ENCODE data around the gene ZFYVE21.
"Not testable (repeated sequence)": the region's sequence is repeated elsewhere in the genome, so short reads cannot be mapped to it uniquely, and the experiment has no call there.

ZFYVE21 gene

GRCh38 chr14:103715052-103716000 lies at the start of gene ZFYVE21, which contains the start of gene XRCC3:
Gene ZFYVE21, plus strand, starts transcription at chr14:103715810. Its CDS starts 32 bp downstream, at chr14:103715842.
Gene XRCC3, minus strand, starts transcription at chr14:103715451. Its CDS starts 4,364 bp downstream, at chr14:103711087.
- peak; percentile 97 to 100 (median 99) for DNase-seq

- no peak for DNase-seq
These were observed 47.9 kb upstream of the ZFYVE21 start for GRCh38 chr14:103667671-103668070.

- no peak for DNase-seq
These were observed 47.5 kb upstream of the ZFYVE21 start for GRCh38 chr14:103668117-103668516.

- no peak for DNase-seq
These were observed 46.2 kb upstream of the ZFYVE21 start for GRCh38 chr14:103669370-103669769.

GRCh38 chr14:103671911-103672310 lies 43.7 kb upstream of the ZFYVE21 start:
- no peak for DNase-seq

- no peak for DNase-seq
These were observed 39.7 kb upstream of the ZFYVE21 start for GRCh38 chr14:103675957-103676356.

- DNase-seq = no peak
These were observed 38.5 kb upstream of the ZFYVE21 start for GRCh38 chr14:103676881-103677675.

- peak in 4 of 6 experiments; percentile 3 to 43 (median 13) for DNase-seq
These were observed 36.3 kb upstream of the ZFYVE21 start for GRCh38 chr14:103679351-103679750.

- DNase-seq = no peak
These were observed 34.9 kb upstream of the ZFYVE21 start for GRCh38 chr14:103680491-103681231.

GRCh38 chr14:103683139-103683538 lies 32.5 kb upstream of the ZFYVE21 start:
- DNase-seq = no peak

GRCh38 chr14:103684471-103684870 lies 31.1 kb upstream of the ZFYVE21 start:
- no peak for DNase-seq

- DNase-seq = no peak
These were observed 30.7 kb upstream of the ZFYVE21 start for GRCh38 chr14:103684871-103685270.

GRCh38 chr14:103685276-103686211 lies 30.1 kb upstream of the ZFYVE21 start:
- no peak for DNase-seq

- no peak for DNase-seq
These were observed 28.7 kb upstream of the ZFYVE21 start for GRCh38 chr14:103686831-103687485.

GRCh38 chr14:103687712-103688111 lies 27.9 kb upstream of the ZFYVE21 start:
- DNase-seq = no peak

- DNase-seq = no peak
These were observed 27.2 kb upstream of the ZFYVE21 start for GRCh38 chr14:103688441-103688840.

GRCh38 chr14:103688906-103689902 lies 26.4 kb upstream of the ZFYVE21 start:
- DNase-seq = no peak

- no peak for DNase-seq
These were observed 25.3 kb upstream of the ZFYVE21 start for GRCh38 chr14:103690332-103690731.

- DNase-seq = not testable (repeated sequence)
These were observed 24.0 kb upstream of the ZFYVE21 start for GRCh38 chr14:103691655-103692054.

- DNase-seq = no peak
These were observed 23.5 kb upstream of the ZFYVE21 start for GRCh38 chr14:103692159-103692558.
